ENCODE measurements around the gene KCNIP1.

DNA sequence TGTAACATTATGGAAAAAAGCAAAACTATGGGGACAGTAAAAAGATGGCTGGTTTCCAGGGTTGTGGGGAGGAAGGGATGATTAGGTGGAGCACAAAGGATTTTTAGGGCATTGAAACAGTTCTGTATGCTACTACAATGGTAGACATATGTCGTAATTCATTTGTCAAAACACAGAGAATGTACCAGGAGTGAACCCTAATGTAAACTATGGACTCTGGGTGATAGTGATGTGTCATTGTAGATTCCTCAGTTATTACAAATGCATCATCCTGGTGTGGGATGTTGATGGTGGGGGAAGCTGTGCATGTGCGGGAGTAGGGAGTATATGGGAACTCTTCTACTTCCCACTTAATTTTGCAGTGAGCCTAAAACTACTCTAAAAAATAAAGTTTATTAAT lies 144.7 kb downstream of the KCNIP1 start:
- TF ChIP-seq, protein P1, sequence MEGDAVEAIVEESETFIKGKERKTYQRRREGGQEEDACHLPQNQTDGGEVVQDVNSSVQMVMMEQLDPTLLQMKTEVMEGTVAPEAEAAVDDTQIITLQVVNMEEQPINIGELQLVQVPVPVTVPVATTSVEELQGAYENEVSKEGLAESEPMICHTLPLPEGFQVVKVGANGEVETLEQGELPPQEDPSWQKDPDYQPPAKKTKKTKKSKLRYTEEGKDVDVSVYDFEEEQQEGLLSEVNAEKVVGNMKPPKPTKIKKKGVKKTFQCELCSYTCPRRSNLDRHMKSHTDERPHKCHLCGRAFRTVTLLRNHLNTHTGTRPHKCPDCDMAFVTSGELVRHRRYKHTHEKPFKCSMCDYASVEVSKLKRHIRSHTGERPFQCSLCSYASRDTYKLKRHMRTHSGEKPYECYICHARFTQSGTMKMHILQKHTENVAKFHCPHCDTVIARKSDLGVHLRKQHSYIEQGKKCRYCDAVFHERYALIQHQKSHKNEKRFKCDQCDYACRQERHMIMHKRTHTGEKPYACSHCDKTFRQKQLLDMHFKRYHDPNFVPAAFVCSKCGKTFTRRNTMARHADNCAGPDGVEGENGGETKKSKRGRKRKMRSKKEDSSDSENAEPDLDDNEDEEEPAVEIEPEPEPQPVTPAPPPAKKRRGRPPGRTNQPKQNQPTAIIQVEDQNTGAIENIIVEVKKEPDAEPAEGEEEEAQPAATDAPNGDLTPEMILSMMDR (IDR thresholded peaks at IDR 0.05), result no peak
- no peak for TF ChIP-seq POLR2A (IDR thresholded peaks at IDR 0.05)
